DMS 273 treated with DMSO at 0.1 percent for 48 hours (cell line): ENCODE results near the gene TAGLN.
"Not testable (repeated sequence)": the region's sequence is repeated elsewhere in the genome, so short reads cannot be mapped to it uniquely, and the experiment has no call there.

Source experiments
- DNase-seq: peaks from one replicate; lab custom pipeline; 2025; lab: John Stamatoyannopoulos, UW

TAGLN gene

GRCh38 chr11:117180661-117181585 lies 18.2 kb upstream of the TAGLN start:
- peak; percentile 2 for DNase-seq

GRCh38 chr11:117181586-117182550 lies 17.3 kb upstream of the TAGLN start:
- DNase-seq = no peak

- no peak for DNase-seq
Observed at GRCh38 chr11:117182551-117182935, 16.6 kb upstream of the TAGLN start.

- not testable (repeated sequence) for DNase-seq
Observed at GRCh38 chr11:117183178-117183577, 16.0 kb upstream of the TAGLN start.

GRCh38 chr11:117183724-117184349 lies 15.3 kb upstream of the TAGLN start:
- no peak for DNase-seq

- no peak for DNase-seq
Observed at GRCh38 chr11:117185736-117186430, 13.3 kb upstream of the TAGLN start.

GRCh38 chr11:117186431-117186761 lies 12.8 kb upstream of the TAGLN start:
- no peak for DNase-seq

- no peak for DNase-seq
Observed at GRCh38 chr11:117187007-117187406, 12.2 kb upstream of the TAGLN start.

- no peak for DNase-seq
Observed at GRCh38 chr11:117187428-117187798, 11.8 kb upstream of the TAGLN start.

GRCh38 chr11:117187799-117188481 lies 11.2 kb upstream of the TAGLN start:
- DNase-seq = no peak

- DNase-seq = no peak
Observed at GRCh38 chr11:117188620-117189081, 10.5 kb upstream of the TAGLN start.

GRCh38 chr11:117189191-117189940 lies 9.8 kb upstream of the TAGLN start:
- DNase-seq = no peak

GRCh38 chr11:117189941-117190544 lies 9.1 kb upstream of the TAGLN start:
- DNase-seq = no peak

- DNase-seq = no peak
Observed at GRCh38 chr11:117191680-117192400, 7.3 kb upstream of the TAGLN start.

GRCh38 chr11:117192401-117192875 lies 6.7 kb upstream of the TAGLN start:
- DNase-seq = no peak

GRCh38 chr11:117193130-117194020 lies 5.8 kb upstream of the TAGLN start:
- no peak for DNase-seq

GRCh38 chr11:117194267-117194666 lies 4.9 kb upstream of the TAGLN start:
- DNase-seq = no peak

GRCh38 chr11:117195258-117195657 lies 3.9 kb upstream of the TAGLN start:
- no peak for DNase-seq
